SK-N-MC (cell line): ENCODE measurements around the gene TRIP12.

ENCODE experiments used
- EZH2 ChIP-seq: fragments of 200-600 bp; sonication (generic); IDR thresholded peaks from one replicate; pipeline ENCODE4 v1.6.1; 2017; ENCODE audit warnings: antibody characterized with exemption
- FOXP2 ChIP-seq: optimal IDR thresholded peaks from 2 replicates; pipeline ENCODE3; 2011; ENCODE audit warnings: mild to moderate bottlenecking, moderate library complexity; ENCODE audit not compliant: insufficient read depth; ENCODE audit errors: extremely low read length, control extremely low read depth
- POLR2AphosphoS5 ChIP-seq: IDR thresholded peaks from 2 replicates; pipeline ENCODE4 v1.6.1; 2012; ENCODE audit warnings: mild to moderate bottlenecking, low read depth, low read length, borderline replicate concordance

DNA sequence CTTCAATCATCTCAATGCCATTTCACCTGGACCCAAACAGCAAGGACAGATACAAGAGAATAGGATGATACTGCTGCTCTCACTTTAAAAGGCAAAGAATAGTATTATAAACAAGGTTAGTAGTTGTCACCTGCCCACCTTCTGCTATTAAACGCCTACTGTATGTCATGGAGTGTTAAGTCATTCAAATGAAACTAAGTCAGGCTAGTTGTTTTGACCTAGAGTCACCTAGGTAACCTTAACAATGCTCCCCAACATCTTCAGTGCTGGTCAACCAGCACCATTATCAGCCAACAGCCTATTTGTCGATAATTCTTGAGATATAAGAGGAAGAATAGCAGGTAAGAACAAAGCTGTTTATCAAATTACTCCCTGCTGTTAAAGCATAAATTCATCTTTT is 39.2 kb downstream of the TRIP12 start:
- TF ChIP-seq POLR2AphosphoS5 = no peak
- no peak for TF ChIP-seq EZH2
- TF ChIP-seq FOXP2 = no peak
